Fibroblast of upper back skin (primary cell): ENCODE results near the gene SCT.

ENCODE experiments used
- DNase-seq: peaks from one replicate; pipeline ENCODE4 v3.0.0-alpha.2; 2013

SCT gene

DNA sequence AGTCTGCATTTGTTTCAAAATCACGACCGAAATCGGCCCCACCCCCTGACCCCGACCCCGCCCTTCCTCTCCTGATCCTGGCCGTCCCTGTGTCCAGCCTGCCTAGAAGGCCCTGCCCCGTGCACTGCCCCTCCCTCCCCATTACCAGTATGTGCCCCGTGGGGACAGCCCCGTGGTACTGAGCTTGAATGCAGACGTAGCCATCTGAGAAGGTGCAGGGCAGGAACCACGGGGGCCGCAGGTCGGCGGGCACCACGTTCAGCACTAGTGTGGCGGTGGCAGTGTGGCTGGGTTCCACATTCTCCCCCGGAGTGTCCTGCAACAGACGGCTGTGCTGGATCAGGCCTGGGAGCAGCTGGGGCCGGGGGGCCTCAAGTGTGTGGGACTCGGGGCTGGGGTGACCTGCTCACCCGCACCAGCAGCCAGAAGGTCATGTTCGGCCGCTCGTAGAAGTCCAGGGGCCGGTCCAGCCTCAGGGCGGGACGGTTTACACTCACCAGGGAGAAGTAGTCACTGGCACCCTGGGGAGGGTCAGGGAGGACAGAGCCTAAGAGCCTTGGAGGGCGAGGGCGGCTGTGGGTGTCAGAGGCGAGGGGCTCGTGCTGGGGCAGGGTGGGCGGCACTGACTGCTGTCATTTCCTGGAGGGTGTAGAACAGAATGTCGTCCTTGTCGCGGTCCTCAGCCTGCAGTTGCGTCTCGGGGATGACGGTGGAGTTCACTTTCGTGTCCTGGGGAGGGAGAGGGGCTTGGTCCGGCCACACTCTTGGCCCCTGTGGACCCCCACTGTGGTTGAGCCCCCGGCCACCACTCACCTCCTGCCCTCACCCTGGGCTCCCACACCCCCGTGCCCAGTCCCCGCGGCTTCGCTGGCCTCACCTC is 5.8 kb downstream of the SCT start:
- no peak for DNase-seq

DNA sequence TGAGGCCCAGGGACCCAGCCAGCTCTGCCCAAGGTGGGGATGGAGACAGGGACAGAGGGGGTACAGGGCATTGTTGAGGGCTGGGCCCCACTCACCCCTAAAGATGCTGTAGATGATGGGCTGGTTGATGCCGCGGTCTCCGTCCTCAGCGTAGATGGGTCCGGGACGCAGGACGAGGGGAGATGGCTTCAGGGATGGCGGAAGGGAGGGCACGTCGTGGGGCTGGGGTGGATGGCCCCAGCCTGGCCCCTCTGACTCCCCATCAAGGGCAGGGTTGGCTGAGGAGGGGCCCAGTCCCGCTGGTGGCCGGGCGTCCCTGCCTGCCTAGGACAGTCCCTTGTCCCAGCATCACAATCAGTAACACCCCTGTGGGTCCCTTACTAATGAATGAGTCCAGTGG is 6.8 kb downstream of the SCT start:
- DNase-seq, result no peak

DNA sequence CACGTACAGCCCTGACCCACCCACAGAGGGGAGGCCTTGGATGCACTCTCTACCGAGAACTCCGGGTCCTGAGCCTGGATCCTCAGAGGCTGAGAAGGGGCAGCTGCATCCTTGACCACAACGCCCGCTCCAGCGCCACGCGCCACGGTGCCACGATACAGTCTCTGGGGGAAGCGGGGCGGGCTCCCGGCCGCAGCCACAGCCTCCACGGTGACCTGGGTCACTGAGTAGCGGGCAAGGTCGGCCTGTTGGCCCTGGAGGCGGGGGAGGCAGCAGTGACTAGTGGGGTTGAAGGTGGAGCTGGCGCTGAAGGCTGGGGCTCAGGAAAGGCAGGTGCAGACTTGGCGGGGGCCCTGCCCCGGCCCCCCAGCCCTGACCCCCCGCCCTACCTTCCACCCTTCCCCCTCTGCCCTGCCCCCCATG is 7.3 kb downstream of the SCT start:
- DNase-seq, result no peak

DNA sequence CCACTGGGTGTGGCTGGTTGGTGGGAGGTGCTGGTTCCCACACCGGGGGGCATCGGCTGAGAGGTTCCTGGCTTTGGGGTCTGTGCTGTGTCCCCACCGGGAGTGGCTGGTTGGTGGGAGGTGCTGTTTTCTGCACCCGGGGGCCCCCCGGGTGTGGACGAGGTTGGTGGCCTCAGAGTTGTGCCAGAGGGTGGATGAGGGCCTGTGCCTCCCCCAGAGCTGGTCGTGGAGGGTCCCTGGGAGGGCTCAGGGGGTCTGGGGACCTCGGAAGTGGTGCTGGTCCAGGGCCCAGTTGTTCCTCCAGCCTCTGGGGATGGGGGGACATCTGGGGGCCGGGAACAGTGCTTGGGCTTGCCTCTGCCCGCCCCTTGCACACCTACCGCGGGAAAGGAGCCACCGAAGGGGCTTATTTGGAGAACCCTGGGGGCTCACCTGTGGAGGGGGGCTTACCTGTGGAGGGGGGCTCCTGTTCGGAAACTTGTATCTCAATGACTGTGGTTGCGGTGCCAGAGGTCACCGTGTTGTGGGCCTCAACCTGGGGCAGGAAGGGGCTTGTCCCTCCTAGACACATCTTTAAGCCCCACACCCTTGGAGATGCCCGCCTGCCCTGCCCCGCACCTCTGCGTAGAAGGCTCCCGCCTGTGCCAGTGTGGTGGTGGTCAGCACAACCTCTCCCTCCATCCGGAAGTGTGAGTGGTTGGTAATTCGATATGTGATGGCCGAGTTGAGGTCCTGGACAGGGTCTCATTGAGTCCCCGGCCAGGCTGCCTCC is 7.9 kb downstream of the SCT start:
- DNase-seq, result no peak

DNA sequence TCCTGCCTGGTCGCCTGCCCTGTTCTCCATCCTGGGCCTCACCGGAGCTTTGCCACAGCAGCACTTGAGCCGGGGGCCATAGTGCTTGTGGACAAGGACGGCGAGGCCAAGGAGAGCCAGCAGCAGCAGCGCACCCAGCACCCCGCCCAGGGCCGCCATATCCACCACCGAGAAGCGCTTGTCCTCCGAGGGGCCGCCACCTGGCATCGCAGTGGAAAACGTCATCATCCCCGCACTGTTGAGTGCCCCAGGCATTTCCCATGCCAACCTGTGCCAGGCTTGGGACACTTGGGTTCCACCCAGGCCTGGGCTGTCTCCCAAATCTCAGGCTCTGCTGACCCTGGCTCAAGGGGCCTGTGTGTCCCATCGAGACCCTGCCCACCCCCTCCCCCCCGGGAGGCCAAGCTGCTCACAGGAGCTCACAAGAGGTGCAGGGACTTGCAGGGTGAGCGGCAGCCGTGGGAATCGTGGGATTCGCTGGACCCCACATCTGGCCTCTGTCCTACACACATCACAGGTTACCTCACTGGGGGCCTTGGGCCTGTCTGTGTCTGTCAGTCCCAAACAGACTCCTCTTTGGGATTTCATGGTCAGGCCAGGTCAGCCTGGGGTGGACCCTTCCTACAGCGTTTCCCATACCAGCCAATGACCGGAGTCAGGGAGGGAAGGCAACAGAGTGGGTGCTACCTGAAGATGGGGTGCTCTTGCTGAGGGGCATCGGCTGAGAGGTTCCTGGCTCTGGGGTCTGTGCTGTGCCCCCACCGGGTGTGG is 8.9 kb downstream of the SCT start:
- DNase-seq, result no peak

DNA sequence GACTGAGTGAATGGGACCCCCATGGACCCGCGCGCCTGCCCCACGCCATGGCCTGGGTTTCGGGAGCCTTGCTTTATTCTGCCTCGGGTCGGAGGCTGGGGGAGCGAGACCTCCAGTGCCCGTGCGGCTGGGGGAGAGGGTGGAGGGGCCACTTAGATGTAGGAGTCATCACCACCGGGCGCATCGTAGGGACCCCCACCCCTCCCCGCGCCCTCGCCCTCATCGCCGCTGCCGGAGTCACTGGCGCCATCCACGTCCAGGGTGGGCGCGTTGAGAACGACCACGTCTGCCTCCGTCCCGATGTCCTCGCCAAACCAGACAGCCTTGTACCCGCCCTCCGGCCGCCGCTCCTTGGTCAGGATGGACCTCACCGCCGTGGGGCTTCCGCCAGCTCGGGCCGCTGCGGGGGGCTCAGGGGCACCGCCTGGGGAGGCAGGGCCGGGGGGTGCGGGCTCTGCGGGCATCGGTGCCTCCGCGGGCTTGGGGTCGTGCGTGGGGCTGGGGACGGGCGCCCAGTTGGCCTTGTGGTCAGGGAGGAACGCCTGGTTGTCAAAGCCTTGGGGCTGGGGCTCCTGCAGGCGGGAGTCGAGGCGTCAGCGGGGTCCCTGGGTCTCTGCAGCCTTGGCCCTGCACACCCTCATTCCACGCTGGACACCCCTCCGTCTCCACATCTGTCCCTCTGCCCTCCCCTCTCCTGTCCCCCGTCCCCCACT is 9.6 kb downstream of the SCT start:
- no peak for DNase-seq

DNA sequence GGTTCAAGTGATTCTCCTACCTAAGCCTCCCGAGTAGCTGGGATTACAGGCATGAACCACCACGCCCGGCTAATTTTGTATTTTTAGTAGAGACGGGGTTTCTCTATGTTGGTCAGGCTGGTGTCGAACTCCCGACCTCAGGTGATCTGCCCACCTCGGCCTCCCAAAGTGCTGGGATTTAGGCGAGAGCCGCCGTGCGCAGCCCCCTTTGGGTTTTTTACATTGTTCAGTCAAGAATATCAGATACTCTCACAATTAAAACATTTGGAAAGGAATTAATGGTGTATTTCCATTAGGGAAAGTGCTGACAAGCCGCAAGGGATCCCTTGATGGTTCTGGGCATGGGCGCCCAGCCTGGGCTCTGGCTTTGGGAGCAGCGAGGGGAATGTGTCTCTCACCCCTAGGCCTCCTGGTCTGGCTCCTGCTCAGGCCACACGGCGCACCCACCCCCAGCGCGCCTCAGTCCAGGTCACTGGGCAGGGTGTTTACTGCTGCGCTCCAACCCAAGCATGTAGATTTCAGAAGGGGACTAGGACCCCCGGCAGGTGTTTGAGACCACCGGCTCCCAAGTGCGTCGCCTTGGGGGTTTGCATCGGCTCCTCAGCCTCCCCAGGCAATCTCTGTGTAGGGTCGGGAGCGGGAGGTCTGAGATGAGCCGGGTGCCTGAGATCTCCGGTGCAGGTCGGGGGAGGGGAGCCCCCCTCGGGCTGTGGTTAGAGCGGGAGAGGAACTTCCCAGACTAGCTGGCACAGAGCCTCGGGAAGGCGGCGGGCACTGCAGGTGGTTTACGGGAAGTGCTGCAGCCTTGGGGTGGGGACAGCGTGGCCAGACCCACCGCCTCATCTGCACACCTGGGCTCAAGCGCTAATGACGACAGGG is 10.4 kb downstream of the SCT start:
- no peak for DNase-seq

DNA sequence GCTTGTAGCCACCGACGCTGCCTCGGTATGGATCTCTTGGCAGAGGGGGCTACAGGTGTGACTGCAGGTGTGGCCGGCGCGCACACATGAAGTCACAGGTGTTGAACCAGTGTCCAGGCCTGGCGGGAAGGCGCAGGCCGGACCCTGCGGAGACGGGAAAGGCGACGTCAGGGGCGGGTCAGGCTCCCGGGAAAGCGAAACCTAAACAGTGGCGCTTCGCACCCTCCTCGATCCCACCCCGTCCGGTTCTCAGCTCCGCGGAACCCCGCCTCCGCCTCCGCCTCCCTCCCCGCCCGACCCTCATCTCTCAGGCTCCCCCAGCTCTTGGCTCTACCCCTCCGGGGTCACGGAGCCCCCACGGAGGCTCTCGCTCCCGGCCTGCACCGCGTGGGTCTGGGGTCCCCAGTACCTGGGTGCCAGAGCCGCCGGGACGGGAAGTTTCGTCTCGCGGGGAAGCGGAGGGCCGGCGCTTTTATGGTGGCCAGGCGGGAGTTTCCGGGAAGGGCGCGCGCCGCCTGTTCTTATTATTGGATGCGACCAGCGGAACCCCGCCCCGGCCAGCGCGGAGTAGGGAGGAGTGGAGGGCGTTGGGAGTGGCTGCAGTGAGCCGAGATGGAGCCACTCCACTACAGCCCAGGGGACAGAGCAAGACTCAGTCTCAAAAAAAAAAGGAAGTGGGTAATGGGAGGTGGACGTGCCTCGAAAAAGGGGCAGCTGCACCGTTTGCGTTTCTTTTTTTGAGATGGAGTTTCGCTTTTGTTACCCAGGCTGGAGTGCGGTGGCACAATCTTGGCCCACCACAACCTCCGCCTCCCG is 11.3 kb downstream of the SCT start, which contains the start of gene IRF7:
Gene IRF7 (minus strand): TSS at position 447 of the 816 bp plus-strand sequence. CDS start 586 bp downstream, outside the sequence.
- peak; percentile 89 for DNase-seq

DNA sequence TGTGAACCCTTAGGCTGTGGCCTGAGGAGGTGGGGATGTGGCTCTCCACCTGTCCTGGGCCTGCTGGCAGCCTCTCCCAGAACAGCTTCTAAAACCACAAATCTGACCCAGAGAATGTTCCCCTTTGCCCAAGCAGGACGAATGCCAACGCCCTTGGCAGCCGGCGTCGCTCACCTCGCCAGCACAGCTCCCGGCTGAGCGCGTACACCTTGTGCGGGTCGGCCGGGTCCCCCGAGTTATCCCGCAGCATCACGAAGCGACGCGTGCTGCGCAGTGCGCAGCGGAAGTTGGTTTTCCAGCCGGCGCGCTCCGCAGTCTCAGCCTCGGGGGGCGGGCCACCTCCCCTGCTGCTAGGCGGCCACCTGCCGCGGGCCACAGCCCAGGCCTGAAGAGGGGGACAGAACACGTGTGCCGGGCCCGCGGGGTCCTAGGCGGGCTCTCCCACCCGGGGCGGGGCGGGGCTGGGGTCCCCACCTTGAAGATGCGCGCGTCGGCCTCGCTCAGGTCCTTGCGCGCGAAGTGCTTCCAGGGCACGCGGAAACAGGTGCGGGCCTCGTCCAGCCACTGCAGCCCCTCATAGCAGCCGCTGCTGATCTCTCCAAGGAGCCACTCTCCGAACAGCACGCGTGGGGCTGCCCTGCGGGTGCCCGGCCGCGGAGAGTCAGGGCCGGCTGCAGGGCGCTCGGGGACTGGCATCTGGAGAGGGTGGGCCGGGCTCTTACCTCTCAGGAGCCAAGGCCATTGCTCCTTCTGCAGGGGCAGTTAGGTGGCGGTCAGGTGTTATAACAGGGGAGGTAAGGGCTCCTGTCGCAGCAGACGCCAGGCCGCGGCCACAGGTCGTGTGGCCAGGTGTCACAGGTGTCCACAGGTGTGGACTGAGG is 12.1 kb downstream of the SCT start:
- DNase-seq, result no peak

DNA sequence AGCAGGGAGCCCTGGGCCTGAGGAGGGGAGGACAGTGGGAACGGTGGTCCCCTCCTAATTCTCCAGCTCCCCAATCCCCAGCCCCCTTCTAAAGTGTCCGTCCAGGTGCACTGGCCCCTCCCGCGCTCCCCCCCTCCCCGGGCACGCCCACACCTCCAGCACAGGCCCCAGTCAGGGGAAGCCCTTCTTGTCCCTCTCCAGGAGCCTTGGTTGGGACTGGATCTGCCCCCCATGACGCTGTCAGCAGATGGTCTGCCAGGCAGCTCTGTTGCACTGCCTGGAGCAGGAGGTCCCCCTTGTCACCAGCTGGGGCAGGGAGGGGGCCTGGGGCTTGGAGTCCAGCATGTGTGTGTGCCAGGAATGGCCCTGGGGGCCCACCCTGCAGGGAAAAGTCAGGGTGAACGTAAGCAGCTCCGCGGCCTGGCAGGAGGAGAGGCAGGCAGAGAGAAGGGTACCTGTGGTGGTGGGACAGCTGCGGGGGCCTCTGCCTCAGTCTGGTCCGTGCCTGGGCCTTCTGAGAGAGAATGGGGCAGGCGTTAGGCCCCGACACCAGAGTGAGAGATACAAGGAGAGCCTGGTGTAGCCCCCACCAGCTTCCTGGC is 12.9 kb downstream of the SCT start:
- no peak for DNase-seq

DNA sequence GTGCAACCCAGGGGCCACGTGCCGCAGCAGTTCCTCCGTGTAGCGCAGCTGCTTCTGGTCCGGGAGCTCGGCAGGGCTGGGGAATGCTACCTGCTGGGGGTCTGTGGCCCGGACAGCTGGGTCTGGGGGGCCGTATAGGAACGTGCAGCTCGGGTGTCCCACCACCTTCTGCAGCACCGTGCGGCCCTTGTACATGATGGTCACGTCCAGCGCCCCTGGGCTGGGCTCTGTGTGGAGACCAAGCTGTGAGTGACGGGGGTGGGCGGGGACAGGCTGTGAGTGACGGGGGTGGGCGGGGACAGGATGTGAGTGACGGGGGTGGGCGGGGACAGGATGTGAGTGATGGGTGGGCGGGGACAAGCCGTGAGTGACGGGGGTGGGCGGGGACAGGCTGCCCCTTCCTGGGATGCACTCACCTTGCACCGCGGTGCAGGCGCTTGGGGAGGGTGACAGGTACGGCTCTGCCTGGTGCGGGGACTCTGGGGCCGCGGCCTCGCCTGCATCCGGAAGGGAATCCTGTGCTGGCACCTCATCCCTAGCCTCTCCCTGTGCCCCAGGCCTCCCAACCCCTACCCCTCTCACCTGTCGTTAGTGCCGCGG is 13.5 kb downstream of the SCT start:
- DNase-seq, result peak; percentile 39

DNA sequence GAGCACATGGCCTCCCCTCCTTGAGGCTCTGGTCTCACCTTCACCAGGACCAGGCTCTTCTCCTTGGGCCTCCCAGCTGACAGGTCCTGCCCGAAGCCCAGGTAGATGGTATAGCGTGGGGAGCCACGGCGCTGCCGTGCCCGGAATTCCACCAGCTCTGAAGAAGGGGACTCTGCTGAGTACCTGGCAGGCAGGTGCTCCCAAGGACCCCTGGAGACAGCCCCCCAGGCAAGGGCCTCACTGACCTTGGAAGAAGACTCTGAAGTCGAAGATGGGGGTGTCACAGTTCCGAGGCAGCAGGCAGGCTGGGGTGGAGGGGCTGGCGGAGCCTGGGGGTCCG is 14.1 kb downstream of the SCT start:
- no peak for DNase-seq

DNA sequence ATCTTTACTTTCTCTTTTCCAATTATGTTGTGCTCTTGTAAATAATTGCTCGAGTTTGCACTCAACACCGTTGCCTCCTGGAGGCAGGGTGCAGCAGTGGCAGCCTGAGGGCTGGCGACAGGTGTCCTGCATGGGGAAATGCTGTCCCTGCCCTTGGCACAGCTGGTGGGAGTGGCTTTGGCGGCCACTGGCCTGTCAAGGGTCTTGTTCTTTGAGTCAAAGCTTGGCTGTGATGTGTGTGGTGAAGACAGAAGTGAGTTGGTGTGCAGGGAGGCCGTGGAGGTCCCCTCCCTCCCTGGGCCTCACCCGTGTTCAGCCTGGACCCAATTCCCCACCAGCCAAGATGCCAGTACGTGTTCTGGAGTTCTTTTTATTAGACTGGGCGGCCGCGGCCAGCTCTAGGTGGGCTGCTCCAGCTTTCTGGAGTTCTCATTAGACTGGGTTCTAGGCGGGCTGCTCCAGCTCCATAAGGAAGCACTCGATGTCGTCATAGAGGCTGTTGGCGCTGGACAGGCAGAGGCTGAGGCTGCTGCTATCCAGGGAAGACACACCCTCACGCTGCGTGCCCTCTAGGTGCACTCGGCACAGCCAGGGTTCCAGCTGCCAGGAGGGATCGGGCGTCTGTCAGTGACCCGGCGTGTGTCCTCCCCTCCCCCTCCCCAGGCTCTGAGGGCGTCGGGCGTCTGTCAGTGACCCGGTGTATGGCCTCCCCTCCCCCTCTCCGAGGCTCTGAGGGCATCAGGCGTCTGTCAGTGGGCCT is 14.6 kb downstream of the SCT start:
- DNase-seq, result no peak

DNA sequence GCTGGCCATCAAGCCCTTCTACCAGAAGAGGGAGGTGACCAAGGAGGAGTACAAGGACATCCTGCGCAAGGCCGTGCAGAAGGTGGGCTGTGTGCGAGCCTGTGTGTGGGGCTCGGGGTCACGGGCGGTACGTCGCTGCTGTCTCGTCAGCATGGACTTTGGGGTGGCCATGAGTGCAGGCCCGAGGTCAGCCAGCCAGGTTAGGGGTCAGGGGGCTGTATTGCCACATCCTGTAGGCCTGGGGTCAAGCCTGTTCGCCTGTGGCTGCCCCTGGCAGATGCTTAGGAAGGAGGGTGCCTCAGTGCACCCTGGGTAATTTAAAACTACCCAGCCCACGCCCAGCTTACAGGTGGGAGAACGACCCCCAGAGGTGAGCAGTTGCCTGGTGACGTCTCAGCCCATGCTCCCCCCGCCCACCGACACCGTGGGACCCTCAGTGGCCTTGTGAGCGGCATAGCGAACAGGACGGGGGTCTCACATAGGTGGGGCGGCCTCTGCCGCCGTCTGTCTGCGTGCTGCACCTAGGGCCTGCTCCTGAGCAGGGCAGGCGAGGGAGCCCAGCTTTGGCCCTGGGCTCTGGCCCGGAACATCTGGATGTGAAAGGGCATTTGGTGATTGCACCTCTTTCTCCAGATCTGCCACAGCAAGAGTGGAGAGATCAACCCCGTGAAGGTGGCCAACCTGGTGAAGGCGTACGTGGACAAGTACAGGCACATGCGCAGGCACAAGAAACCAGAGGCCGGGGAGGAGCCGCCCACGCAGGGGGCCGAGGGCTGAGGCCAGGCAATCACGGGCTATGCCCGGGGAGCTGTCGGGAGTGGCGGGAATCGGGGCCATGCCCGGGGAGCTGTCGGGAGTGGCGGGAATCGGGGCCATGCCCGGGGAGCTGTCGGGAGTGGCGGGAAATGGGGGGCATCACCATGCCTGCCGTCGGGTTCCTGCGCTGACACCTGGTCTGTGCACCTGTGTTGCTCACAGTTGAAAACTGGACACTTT is 15.7 kb downstream of the SCT start:
- DNase-seq, result no peak

DNA sequence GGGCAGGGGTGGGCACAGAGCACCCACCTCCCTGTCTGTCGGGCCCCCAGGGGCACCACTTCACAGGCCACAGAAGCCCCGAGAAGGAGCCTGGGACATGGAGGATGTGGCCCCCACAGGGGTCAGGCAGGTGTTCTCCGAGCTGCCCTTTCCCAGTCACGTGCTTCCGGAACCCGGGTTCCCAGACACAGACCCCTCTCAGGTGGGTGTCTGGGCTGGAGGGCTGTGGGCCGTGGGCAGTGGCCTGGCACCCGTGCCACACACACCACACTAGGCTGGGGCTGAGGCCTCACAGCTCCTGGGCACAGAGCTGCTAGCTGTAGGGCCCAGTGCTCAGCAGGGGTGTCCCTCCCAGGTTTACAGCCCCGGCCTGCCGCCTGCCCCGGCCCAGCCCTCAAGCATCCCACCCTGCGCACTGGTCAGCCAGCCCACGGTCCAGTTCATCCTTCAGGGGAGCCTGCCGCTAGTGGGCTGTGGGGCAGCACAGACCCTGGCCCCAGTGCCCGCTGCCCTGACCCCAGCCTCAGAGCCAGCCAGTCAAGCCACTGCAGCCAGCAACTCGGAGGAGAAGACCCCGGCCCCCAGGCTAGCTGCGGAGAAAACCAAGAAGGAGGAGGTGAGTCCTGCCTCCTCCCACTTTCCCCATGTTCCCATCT is 16.7 kb downstream of the SCT start:
- DNase-seq, result no peak

DNA sequence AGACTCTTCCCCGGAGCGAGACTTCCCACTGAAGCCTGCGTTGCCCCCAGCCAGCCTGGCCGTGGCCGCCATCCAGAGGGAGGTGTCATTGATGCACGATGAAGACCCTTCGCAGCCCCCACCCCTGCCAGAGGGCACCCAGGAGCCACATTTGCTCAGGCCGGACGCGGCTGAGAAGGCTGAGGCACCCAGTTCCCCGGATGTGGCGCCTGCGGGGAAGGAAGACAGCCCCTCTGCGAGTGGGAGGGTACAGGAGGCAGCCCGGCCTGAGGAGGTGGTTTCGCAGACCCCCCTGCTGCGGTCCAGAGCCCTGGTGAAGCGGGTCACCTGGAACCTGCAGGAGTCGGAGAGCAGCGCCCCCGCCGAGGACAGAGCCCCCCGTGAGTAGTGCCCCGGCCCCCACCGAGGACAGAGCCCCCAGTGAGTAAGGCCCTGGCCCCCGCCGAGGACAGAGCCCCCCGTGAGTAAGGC is 17.6 kb downstream of the SCT start:
- DNase-seq, result no peak
